ENCODE results near the gene CMSS1. TPM values are rescaled to one million over a fixed set of nuclear protein-coding genes. Genes with fewer than 3 reads are reported as not detected.
A peak's percentile ranks its signal among the peaks of the same experiment; 100 is the strongest.
"Not testable (repeated sequence)": the region's sequence is repeated elsewhere in the genome, so short reads cannot be mapped to it uniquely, and the experiment has no call there.

The CMSS1 gene
- total RNA-seq, 1 donor from 2014 or later = 28.4 TPM

DNA sequence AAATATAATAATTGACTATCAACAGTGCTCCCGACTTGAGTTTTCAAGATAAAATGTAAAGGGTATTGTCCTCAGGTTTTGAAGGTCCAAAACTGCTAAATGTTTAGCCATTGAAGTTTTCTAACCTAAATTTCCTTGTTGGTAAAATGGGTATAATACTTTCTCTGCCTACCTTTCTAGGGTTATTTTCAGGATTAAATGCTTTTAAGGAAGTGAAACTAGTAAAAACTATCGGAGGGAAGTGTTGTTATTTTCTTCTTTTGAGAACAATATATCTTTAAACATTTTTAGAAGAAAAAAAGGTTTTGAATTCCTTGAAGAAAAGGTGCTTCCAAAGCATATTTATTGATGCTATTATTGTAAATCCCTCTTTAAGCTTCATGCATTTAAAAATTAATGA, 229.3 kb downstream of the CMSS1 start:
- DNase-seq (ENCODE audit: low read depth) = no peak
- TF ChIP-seq, protein P1, sequence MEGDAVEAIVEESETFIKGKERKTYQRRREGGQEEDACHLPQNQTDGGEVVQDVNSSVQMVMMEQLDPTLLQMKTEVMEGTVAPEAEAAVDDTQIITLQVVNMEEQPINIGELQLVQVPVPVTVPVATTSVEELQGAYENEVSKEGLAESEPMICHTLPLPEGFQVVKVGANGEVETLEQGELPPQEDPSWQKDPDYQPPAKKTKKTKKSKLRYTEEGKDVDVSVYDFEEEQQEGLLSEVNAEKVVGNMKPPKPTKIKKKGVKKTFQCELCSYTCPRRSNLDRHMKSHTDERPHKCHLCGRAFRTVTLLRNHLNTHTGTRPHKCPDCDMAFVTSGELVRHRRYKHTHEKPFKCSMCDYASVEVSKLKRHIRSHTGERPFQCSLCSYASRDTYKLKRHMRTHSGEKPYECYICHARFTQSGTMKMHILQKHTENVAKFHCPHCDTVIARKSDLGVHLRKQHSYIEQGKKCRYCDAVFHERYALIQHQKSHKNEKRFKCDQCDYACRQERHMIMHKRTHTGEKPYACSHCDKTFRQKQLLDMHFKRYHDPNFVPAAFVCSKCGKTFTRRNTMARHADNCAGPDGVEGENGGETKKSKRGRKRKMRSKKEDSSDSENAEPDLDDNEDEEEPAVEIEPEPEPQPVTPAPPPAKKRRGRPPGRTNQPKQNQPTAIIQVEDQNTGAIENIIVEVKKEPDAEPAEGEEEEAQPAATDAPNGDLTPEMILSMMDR (conservative IDR thresholded peaks at IDR 0.05; ENCODE audit: low read depth, low read length) = no peak
- no peak overlapping the region for H3K4me3 ChIP-seq (ENCODE audit: low read depth, low read length)

DNA sequence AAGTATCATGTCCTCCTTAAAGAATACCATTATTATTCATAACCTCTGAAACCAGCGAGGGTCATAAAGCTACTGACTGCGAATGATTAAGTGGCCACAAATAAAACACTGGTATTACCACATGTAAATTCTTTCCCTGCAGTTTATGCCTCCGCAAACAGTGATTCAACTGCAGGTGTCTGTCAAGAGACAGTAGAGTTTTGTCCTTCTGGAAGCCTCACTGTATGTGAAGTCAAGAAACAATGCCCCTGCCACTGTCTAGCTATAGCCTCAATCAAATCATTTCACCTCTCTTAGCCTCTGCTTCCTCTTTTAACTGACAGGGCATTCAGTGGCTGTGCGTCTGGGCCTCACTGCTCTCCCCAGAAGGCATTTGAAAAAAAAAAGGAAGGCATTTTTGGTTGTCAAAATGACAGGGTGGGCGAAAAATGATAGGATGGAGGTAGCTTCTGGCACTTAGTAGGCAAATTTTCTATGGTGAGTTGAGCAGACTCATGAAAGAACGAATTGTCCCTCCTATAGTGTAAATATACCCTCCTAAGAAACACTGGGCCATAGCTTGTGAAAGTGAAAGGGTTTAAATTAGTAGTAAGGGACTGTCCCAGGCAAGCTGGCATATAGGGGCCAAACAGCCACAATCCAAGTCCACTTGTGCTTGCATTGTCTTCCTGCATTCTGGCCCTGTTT, 229.9 kb downstream of the CMSS1 start:
- H3K4me3 ChIP-seq (ENCODE audit: low read depth, low read length) = peak overlapping the region; percentile 9
- TF ChIP-seq, protein P1 (conservative IDR thresholded peaks at IDR 0.05; ENCODE audit: low read depth, low read length) = no peak
- DNase-seq (ENCODE audit: low read depth) = no peak

DNA sequence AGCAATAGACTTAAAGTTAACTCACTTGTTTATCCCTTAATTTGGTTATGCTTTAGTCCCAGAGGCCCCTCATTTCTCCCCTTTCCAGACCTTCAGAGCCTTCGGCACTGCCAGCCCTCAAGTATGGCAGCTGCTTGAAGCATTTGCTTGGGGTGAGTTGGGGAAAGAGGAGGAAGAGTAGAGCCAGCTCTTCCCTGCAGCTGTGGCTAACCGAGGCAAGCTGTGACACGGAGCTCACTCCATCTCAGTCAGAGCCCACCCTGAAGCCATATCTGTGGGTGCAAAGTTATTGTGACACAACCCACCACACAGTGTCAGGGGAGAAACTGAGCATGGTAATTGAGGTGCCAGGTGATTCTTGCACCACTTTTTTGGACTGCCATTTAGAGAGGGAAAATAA, 230.6 kb downstream of the CMSS1 start:
- no peak overlapping the region for H3K4me3 ChIP-seq (ENCODE audit: low read depth, low read length)
- no peak for DNase-seq (ENCODE audit: low read depth)
- TF ChIP-seq, protein P1 (conservative IDR thresholded peaks at IDR 0.05; ENCODE audit: low read depth, low read length) = no peak

DNA sequence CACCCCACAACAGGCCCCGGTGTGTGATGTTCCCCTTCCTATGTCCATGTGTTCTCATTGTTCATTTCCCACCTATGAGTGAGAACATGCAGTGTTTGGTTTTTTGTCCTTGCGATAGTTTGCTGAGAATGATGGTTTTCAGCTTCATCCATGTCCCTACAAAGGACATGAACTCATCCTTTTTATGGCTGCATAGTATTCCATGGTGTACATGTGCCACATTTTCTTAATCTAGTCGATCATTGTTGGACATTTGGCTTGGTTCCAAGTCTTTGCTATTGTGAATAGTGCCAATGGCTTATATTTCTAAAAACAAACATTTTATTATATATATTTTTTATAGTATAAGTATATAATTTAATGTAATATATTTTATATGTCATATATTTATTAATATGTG, 233.9 kb downstream of the CMSS1 start:
- not testable (repeated sequence) for DNase-seq (ENCODE audit: low read depth); H3K4me3 ChIP-seq (ENCODE audit: low read depth, low read length)

DNA sequence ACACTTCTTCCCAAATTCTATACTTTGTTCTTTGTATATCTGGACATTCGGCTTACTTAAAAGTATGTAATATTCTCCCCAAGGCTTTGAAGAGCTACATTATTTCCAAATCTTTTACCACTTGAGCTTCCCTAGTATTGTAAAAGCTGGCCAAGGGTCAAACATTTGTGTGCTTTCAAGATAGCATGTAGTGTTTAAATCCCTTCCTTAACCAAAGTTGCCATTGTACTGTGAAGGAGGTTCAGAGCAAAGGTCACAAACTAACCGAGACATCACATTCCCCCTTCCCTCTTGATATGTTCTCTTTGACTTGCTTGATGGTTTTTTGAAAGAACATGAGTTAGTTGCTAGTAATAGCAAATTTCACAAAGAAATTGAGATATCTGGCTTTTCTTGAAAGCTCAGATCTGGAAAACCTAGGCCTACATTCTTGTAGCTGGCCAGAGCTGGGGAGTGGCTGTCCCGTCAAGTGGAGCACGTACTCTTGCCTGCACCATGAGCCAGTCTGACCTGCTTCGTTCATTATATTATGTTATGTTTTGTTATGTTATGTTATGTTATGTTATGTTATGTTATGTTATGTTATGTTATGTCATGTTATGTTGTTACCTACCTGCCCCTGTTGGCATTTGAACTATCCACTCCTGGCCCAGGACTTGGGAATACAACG, 236.4 kb downstream of the CMSS1 start:
- TF ChIP-seq, protein P1 (conservative IDR thresholded peaks at IDR 0.05; ENCODE audit: low read depth, low read length) = no peak
- no peak for DNase-seq (ENCODE audit: low read depth)
- H3K4me3 ChIP-seq (ENCODE audit: low read depth, low read length) = no peak overlapping the region

DNA sequence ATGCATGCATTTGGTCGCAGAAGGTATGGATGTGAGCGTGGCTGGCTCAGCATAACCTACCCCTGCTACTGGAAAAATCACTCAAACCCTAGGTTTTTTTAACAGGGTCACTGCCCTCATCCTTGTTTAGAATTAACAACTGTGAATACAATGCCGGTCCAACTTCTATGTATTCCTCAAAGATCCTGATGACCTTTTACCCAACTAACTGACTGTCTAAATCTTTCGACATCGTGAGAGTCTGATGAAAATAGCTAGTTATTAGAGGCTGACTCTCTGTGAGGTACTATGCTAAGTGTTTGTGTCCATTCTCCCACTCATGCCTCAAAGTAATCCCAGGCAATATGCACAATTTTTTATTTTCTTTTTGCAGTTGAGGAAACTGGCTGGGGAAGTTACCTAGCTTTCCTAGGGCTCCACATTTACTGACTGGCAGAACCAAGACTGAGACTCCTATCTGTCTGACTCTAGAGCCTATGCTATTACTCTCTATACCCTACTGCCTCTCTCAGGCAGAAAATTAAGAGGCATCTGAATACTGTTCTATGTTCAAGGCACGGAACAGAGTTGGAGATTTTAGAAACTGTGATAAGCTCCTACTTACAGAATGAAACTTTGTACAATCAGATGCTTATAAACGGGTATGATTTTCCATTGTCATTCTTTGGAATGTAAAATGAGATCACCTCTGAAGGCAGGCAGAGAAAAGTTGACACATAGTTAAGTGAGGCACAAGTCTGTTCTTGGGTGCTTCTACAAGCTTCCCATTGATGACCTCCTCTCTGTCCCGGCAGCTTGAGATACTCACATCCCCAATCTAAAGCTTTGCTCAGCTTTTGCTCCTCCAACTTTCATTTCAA, 240.3 kb downstream of the CMSS1 start:
- H3K4me3 ChIP-seq (ENCODE audit: low read depth, low read length) = no peak overlapping the region
- DNase-seq (ENCODE audit: low read depth) = no peak
- TF ChIP-seq, protein P1 (conservative IDR thresholded peaks at IDR 0.05; ENCODE audit: low read depth, low read length) = no peak

DNA sequence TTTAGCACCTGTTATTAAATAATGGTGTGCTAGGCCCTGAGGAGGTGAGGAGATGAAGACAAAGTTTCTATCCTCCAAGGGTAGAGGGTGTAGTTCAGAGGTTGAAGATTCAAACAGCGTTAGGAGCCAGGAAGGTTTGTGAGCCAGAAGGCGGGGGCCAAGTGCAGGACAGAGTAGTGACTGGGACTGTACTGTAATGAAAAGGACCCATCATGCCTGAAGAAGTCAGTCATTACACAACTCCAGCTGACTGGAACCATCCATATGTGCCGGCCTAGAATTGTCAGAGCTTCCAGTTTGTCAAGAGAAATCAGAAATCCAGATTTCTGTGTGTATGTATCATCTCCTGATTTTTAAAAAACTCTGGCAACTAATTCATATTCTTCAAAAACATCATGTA, 241.8 kb downstream of the CMSS1 start:
- TF ChIP-seq, protein P1 (conservative IDR thresholded peaks at IDR 0.05; ENCODE audit: low read depth, low read length) = no peak
- no peak overlapping the region for H3K4me3 ChIP-seq (ENCODE audit: low read depth, low read length)

More for the DNA sequence above, 241.8 kb downstream of the CMSS1 start:
- DNase-seq (ENCODE audit: low read depth) = no peak

Measured in epithelial cell of proximal tubule (primary cell).